Measurements from ENCODE around the gene ELOVL6.

DNA sequence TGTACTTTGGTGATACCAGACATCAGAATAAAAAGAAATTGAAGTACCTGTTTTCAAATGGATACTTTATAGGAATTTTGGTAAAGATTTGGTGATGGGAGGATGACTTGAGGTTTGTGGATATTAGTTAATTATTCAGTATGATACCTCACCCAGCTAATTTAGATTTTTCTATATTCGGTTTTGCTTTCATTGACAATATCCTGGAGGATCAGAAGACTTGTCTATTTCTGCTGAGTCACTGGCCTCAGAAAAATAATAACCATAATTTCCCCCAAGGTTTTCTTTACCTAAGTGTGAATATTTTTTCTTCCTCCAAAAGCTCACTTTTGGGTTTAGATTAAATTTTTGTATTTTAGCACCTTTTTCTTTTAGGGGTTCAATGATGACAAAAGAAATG lies 185.5 kb downstream of the ELOVL6 start:
- TF ChIP-seq, protein P1, sequence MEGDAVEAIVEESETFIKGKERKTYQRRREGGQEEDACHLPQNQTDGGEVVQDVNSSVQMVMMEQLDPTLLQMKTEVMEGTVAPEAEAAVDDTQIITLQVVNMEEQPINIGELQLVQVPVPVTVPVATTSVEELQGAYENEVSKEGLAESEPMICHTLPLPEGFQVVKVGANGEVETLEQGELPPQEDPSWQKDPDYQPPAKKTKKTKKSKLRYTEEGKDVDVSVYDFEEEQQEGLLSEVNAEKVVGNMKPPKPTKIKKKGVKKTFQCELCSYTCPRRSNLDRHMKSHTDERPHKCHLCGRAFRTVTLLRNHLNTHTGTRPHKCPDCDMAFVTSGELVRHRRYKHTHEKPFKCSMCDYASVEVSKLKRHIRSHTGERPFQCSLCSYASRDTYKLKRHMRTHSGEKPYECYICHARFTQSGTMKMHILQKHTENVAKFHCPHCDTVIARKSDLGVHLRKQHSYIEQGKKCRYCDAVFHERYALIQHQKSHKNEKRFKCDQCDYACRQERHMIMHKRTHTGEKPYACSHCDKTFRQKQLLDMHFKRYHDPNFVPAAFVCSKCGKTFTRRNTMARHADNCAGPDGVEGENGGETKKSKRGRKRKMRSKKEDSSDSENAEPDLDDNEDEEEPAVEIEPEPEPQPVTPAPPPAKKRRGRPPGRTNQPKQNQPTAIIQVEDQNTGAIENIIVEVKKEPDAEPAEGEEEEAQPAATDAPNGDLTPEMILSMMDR (conservative IDR thresholded peaks at IDR 0.05 in 1 of 2, IDR thresholded peaks at IDR 0.05 in 1 of 2; ENCODE audit: low read depth in 1 of 2, low read length in 2 of 2) = no peak
- no peak for TF ChIP-seq EZH2 (IDR thresholded peaks at IDR 0.05; ENCODE audit: low read length, missing control alignments)
